Measurements from ENCODE around the gene MYL7. TPM values are rescaled to one million over a fixed set of nuclear protein-coding genes. Genes with fewer than 3 reads are reported as not detected.

The MYL7 gene
- total and polyA plus RNA-seq, 2 donors (not counting 3 experiments of a cell fraction or from before 2014, with no cell fraction given), result not detected

GRCh38 chr7:44124822-44125202, 16.3 kb downstream of the MYL7 start:
- no peak overlapping the region for H3K9ac ChIP-seq (replicated peaks; ENCODE audit: extremely low read depth, insufficient read depth, low read length)
- H3K27ac ChIP-seq (ENCODE audit: insufficient read depth, low read depth, low read length), result no peak overlapping the region
- H3K79me2 ChIP-seq (ENCODE audit: control insufficient read depth, insufficient read depth, low read length), result peaks cover 21% of the 10 kb centered on the region
- H3K4me3 ChIP-seq (replicated peaks in 1 of 3; ENCODE audit: insufficient read depth in 1 of 3, low read depth in 1 of 3, low read length in 3 of 3), result no peak overlapping the region
- TF ChIP-seq POLR2A (IDR thresholded peaks at IDR 0.05; ENCODE audit: low read depth, low read length) (no peak), JUN (IDR thresholded peaks at IDR 0.05; ENCODE audit: borderline replicate concordance, insufficient read depth, insufficient read length, low read depth) (no peak), POLR2AphosphoS5 (IDR thresholded peaks at IDR 0.05; ENCODE audit: insufficient read depth, low read depth, low read length) (no peak), MYC (IDR thresholded peaks at IDR 0.05; ENCODE audit: low read depth, low read length) (no peak), GATA2 (IDR thresholded peaks at IDR 0.05; ENCODE audit: insufficient read depth, insufficient read length, low read depth, low read length) (no peak), CTCF (IDR thresholded peaks at IDR 0.05; ENCODE audit: extremely low read depth in 1 of 2, insufficient read depth in 1 of 2, low read depth in 1 of 2, low read length in 2 of 2) (no peak), EZH2 (IDR thresholded peaks at IDR 0.05; ENCODE audit: borderline replicate concordance, low read depth, low read length, severe bottlenecking) (no peak), FOS (IDR thresholded peaks at IDR 0.05; ENCODE audit: borderline replicate concordance, insufficient read depth, low read length) (no peak), MAX (IDR thresholded peaks at IDR 0.05; ENCODE audit: insufficient read depth, insufficient read length) (no peak)
- POLR2A ChIA-PET, result interaction anchor here (0.7 kb wide), 1 partner anchor 9 kb away, joined by 6 read pairs; no protein-coding TSS in a partner anchor
- no peak for DNase-seq (ENCODE audit: low read depth, low spot score)
- no peaks in the 10 kb centered on the region for H4K20me1 ChIP-seq (replicated peaks; ENCODE audit: control insufficient read depth, extremely low read depth, insufficient read depth, low read length)
- intact Hi-C loops (cut with micrococcal nuclease), result no loop called here
- no peaks in the 10 kb centered on the region for H3K9me1 ChIP-seq (replicated peaks; ENCODE audit: control insufficient read depth, extremely low read depth, insufficient read depth, low read length)
- dilution Hi-C loops (cut with MboI; ENCODE audit: extremely low pct_ligation_motif_present, low sequenced_read_pairs), result no loop called here
- peaks cover 0 to 1% of the 10 kb centered on the region in 2 experiments for H3K27me3 ChIP-seq (ENCODE audit: control insufficient read depth in 2 of 2, insufficient read depth in 2 of 2, low read length in 2 of 2)
- no peak overlapping the region for H2AFZ ChIP-seq (ENCODE audit: low read depth, low read length)
- H3K9me3 ChIP-seq (replicated peaks; ENCODE audit: control insufficient read depth, insufficient read depth, low read length), result no peaks in the 10 kb centered on the region
- no TSS peak for BruUV-seq (replicated peaks)
- no peak overlapping the region for H3K4me2 ChIP-seq (ENCODE audit: insufficient read depth, low read length)
- peaks cover 0 to 2% of the 10 kb centered on the region in 2 experiments for H3K36me3 ChIP-seq (ENCODE audit: control insufficient read depth in 2 of 2, extremely low read depth in 1 of 2, insufficient read depth in 2 of 2, low read length in 2 of 2)
- no peak for FAIRE-seq
- peaks cover 14% of the 10 kb centered on the region for H3K4me1 ChIP-seq (ENCODE audit: control insufficient read depth, extremely low read depth, insufficient read depth, low read length)
- CTCF ChIA-PET, result interaction anchor here (1.1 to 2.1 kb wide), 5 partner anchors 22 to 71 kb away, joined by 4 to 30 read pairs (median 4); no protein-coding TSS in a partner anchor

Measured in endothelial cell of umbilical vein (primary cell).